CD4-positive, alpha-beta T cell (primary cell): ENCODE data around the gene CACNA2D3. TPM values are rescaled to one million over a fixed set of nuclear protein-coding genes. Genes with fewer than 3 reads are reported as not detected.

Source experiments
- ATAC-seq: fragments of 200-7000 bp; cut with Tn5 transposase; one replicate; pipeline ENCODE4 v1.10.0; 2022; ENCODE audit warnings: mild to moderate bottlenecking; ENCODE audit not compliant: poor library complexity
- CTCF ChIA-PET: fragments of 350-600 bp; sonication (Branson Sonifier 250); formaldehyde crosslinking; loops from one replicate; lab custom pipeline; 2021; ENCODE audit warnings: antibody characterized with exemption, inconsistent platforms; lab: Charles Lee
- POLR2A ChIA-PET: fragments of 350-600 bp; sonication (Branson Sonifier 250); formaldehyde crosslinking; loops from one replicate; lab custom pipeline; 2021; ENCODE audit warnings: antibody characterized with exemption, inconsistent platforms; lab: Charles Lee
- DNase-seq, 14 experiments: peaks; one replicate each; pipeline ENCODE4 v3.0.0-alpha.2; 2013 to 2020; ENCODE audit warnings: mixed read lengths in 2 of 14
- H3K27ac ChIP-seq, 2 donors: one replicate each; pipeline versions ENCODE4 v1.5.1 to v1.7.0; 2013; ENCODE audit warnings: low read length in 2 of 2, low read depth in 1 of 2, mild to moderate bottlenecking in 1 of 2
- H3K27me3 ChIP-seq, 2 experiments: 1 replicate in 1 of 2; 2 replicates in 1 of 2; pipeline versions ENCODE4 v1.6.1 to v1.7.0; 2013; ENCODE audit warnings: low read length in 2 of 2, control low read depth in 1 of 2, mild to moderate bottlenecking in 1 of 2, moderate library complexity in 1 of 2; ENCODE audit not compliant: insufficient read depth in 2 of 2, control insufficient read depth in 1 of 2
- H3K36me3 ChIP-seq: one replicate; pipeline ENCODE4 v1.6.1; 2013; ENCODE audit warnings: low read length, control low read depth; ENCODE audit not compliant: insufficient read depth
- H3K4me1 ChIP-seq: one replicate; pipeline ENCODE4 v1.6.1; 2013; ENCODE audit warnings: low read length, control low read depth; ENCODE audit not compliant: insufficient read depth
- H3K4me3 ChIP-seq: one replicate; pipeline ENCODE4 v1.5.1; 2013; ENCODE audit warnings: mild to moderate bottlenecking, low read length, moderate library complexity
- H3K9me3 ChIP-seq, 2 experiments: 1 replicate in 1 of 2; 2 replicates in 1 of 2; pipeline versions ENCODE4 v1.6.1 to v1.7.0; 2013; ENCODE audit warnings: low read length in 2 of 2, mild to moderate bottlenecking in 2 of 2, control low read depth in 1 of 2, moderate library complexity in 1 of 2; ENCODE audit not compliant: control insufficient read depth in 1 of 2, insufficient read depth in 1 of 2
- H3K27ac Mint-ChIP-seq: one replicate; pipeline ENCODE4 v1.8.0; 2020; ENCODE audit warnings: mixed read lengths
- H3K27me3 Mint-ChIP-seq: one replicate; pipeline ENCODE4 v1.8.0; 2021; ENCODE audit warnings: mixed read lengths
- H3K36me3 Mint-ChIP-seq: one replicate; pipeline ENCODE4 v1.8.0; 2021; ENCODE audit warnings: low read depth, mixed read lengths
- H3K4me1 Mint-ChIP-seq: one replicate; pipeline ENCODE4 v1.8.0; 2021; ENCODE audit warnings: low read depth, mixed read lengths
- H3K4me3 Mint-ChIP-seq: one replicate; pipeline ENCODE4 v1.8.0; 2020; ENCODE audit warnings: mild to moderate bottlenecking, mixed read lengths
- H3K9me3 Mint-ChIP-seq: one replicate; pipeline ENCODE4 v1.8.0; 2020; ENCODE audit warnings: mixed read lengths
- intact Hi-C, 2 experiments: fragments of 100-400 bp; cut with DNase I in 1 of 2; cut with micrococcal nuclease in 1 of 2; formaldehyde crosslinking; loops; one replicate each; pipeline versions ENCODE4 v1.15.1 to v1.9.0; 2023 to 2025; cut with DNase I, micrococcal nuclease
- total RNA-seq, 174 experiments: library from RNA in 2 of 174; stranded (reverse) in 2 of 174; gene quantifications; one replicate each; pipeline ENCODE4 v1.2.3 and lab custom pipeline; 2021 to 2026
- TF ChIP-seq, protein P1 (sequence below): fragments of 200-600 bp; IDR thresholded peaks from one replicate; pipeline ENCODE4 v1.8.0; 2022; ENCODE audit warnings: antibody characterized with exemption, mild to moderate bottlenecking

Gene CACNA2D3
- total RNA-seq, 2 experiments from 2014 or later, result 0.08 TPM; not detected in 1

DNA sequence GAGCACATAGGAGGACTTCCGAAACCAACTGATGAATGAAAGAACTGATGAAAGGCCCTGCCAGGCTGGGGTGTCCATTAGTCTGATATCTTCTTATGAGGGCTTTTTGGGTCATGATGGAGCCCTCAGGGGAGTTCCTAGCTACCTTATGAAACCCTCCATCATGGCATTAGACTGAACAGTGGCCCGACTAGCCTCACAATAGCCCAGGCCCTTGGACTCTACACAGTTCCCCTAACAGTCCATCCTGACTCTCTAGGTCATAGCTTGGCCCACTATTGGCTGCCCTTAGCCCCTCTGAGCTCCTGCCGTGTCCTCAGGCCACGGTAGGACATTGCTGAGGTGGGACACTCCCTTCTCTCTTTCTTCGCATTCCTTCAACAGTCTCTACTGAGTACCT, 365.9 kb downstream of the CACNA2D3 start:
- CTCF ChIA-PET, result no interaction called here
- ATAC-seq, result no peak

DNA sequence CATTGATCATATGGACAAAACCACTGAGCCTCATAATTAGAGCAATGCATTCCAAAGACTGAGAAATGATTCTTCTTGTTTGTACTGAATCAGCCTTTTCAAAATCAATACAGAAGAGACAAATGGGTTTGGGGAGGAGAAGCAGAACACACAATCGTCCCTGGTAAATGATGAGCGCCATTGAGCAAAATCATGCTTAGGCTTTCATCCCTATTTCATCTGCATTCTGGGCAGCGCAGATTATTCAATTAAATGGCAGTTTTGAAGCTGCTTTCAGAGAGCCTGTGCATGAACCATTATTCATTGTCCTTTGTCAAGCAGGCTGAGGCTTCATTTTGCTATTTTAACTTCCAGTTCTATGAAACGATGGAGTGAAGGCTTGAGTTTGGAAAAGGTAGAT, 371.9 kb downstream of the CACNA2D3 start:
- Histone ChIP-seq H3K4me3 (no peak overlapping the region), H3K36me3 (no peaks in the 10 kb centered on the region), H3K27ac (no peak overlapping the region), H3K9me3 (peaks cover under 1 to 4% of the 10 kb centered on the region in 2 experiments), H3K27me3 (no peaks in the 10 kb centered on the region), H3K4me1 (no peaks in the 10 kb centered on the region)
- CTCF ChIA-PET, result no interaction called here
- H3K27ac Mint-ChIP-seq, result no peak overlapping the region
- peaks cover 2% of the 10 kb centered on the region for H3K27me3 Mint-ChIP-seq
- no peak overlapping the region for H3K4me3 Mint-ChIP-seq
- H3K4me1 Mint-ChIP-seq, result no peaks in the 10 kb centered on the region
- TF ChIP-seq, protein P1, sequence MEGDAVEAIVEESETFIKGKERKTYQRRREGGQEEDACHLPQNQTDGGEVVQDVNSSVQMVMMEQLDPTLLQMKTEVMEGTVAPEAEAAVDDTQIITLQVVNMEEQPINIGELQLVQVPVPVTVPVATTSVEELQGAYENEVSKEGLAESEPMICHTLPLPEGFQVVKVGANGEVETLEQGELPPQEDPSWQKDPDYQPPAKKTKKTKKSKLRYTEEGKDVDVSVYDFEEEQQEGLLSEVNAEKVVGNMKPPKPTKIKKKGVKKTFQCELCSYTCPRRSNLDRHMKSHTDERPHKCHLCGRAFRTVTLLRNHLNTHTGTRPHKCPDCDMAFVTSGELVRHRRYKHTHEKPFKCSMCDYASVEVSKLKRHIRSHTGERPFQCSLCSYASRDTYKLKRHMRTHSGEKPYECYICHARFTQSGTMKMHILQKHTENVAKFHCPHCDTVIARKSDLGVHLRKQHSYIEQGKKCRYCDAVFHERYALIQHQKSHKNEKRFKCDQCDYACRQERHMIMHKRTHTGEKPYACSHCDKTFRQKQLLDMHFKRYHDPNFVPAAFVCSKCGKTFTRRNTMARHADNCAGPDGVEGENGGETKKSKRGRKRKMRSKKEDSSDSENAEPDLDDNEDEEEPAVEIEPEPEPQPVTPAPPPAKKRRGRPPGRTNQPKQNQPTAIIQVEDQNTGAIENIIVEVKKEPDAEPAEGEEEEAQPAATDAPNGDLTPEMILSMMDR, result no peak
- ATAC-seq (no peak), DNase-seq (no peak)
- POLR2A ChIA-PET, result no interaction called here
- H3K9me3 Mint-ChIP-seq, result peaks cover 6% of the 10 kb centered on the region
- H3K36me3 Mint-ChIP-seq, result no peaks in the 10 kb centered on the region
- intact Hi-C loops, result no loop called here

More for the DNA sequence above, 365.9 kb downstream of the CACNA2D3 start:
- intact Hi-C loops, result no loop called here
- H3K9me3 Mint-ChIP-seq, result peaks cover 4% of the 10 kb centered on the region
- H3K9me3 ChIP-seq, result peaks cover 0 to 5% of the 10 kb centered on the region in 2 experiments
- H3K27me3 Mint-ChIP-seq, result peaks cover 9% of the 10 kb centered on the region
- no peak for DNase-seq
- POLR2A ChIA-PET, result no interaction called here
- no peaks in the 10 kb centered on the region for H3K4me1 ChIP-seq
- no peak overlapping the region for H3K4me3 ChIP-seq
- no peaks in the 10 kb centered on the region for H3K36me3 Mint-ChIP-seq
- no peaks in the 10 kb centered on the region for H3K27me3 ChIP-seq
- no peak overlapping the region for H3K27ac ChIP-seq
- TF ChIP-seq, protein P1, result no peak
- H3K4me1 Mint-ChIP-seq, result no peaks in the 10 kb centered on the region
- no peaks in the 10 kb centered on the region for H3K36me3 ChIP-seq
- no peak overlapping the region for H3K27ac Mint-ChIP-seq
- no peak overlapping the region for H3K4me3 Mint-ChIP-seq

DNA sequence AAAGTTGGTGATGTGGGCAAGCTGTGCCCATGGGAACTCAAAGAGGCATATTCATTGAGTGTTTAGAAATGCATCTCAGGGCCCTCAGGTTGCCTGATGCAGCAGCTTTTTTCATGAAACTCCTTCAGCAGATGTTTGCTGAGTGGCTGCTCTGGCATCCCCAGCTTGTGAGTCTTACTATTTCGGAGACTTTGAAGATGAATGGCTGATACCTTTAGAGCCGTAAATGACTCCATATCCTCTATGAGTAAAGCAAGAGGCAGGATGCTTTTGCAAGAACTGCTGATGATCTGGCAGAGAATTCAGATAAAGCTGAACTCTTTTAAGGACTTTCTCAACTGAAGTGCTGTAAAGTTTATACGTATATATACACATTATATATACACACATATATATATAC, 384.3 kb downstream of the CACNA2D3 start:
- DNase-seq (no peak), ATAC-seq (no peak)
- Mint-ChIP-seq H3K27ac (no peak overlapping the region), H3K4me3 (no peak overlapping the region), H3K9me3 (peaks cover 8% of the 10 kb centered on the region), H3K27me3 (peaks cover 3% of the 10 kb centered on the region), H3K4me1 (no peaks in the 10 kb centered on the region), H3K36me3 (no peaks in the 10 kb centered on the region)
- H3K36me3 ChIP-seq, result no peaks in the 10 kb centered on the region
- H3K4me3 ChIP-seq, result no peak overlapping the region
- ChIA-PET POLR2A (no interaction called here), CTCF (no interaction called here)
- H3K27ac ChIP-seq, result no peak overlapping the region
- intact Hi-C loops, result no loop called here
- TF ChIP-seq, protein P1, result no peak
- no peaks in the 10 kb centered on the region for H3K9me3 ChIP-seq
- no peaks in the 10 kb centered on the region for H3K4me1 ChIP-seq
- no peaks in the 10 kb centered on the region for H3K27me3 ChIP-seq
